HG02623 (cell line): ENCODE data around the gene PIWIL4.
"Not testable (repeated sequence)": the region's sequence is repeated elsewhere in the genome, so short reads cannot be mapped to it uniquely, and the experiment has no call there.

Source experiments
- ATAC-seq: cut with Tn5 transposase; IDR thresholded peaks from one replicate; pipeline ENCODE4 v1.9.1; 2021; ENCODE audit warnings: moderate library complexity; ENCODE audit not compliant: unreplicated experiment

PIWIL4 gene

GRCh38 chr11:94546886-94547285 is 20.3 kb upstream of the PIWIL4 start:
- ATAC-seq, result no peak

- no peak for ATAC-seq
Observed at GRCh38 chr11:94549146-94549545, 18.0 kb upstream of the PIWIL4 start.

GRCh38 chr11:94550513-94550912 is 16.7 kb upstream of the PIWIL4 start:
- no peak for ATAC-seq

GRCh38 chr11:94553938-94554337 is 13.2 kb upstream of the PIWIL4 start:
- no peak for ATAC-seq

GRCh38 chr11:94555752-94556329 is 11.3 kb upstream of the PIWIL4 start:
- not testable (repeated sequence) for ATAC-seq

- no peak for ATAC-seq
Observed at GRCh38 chr11:94557421-94557820, 9.7 kb upstream of the PIWIL4 start.

- ATAC-seq, result no peak
Observed at GRCh38 chr11:94557992-94558391, 9.2 kb upstream of the PIWIL4 start.

- ATAC-seq, result no peak
Observed at GRCh38 chr11:94558468-94558867, 8.7 kb upstream of the PIWIL4 start.

- ATAC-seq, result no peak
Observed at GRCh38 chr11:94558932-94559331, 8.2 kb upstream of the PIWIL4 start.

GRCh38 chr11:94559361-94559760 is 7.8 kb upstream of the PIWIL4 start:
- no peak for ATAC-seq

- ATAC-seq, result no peak
Observed at GRCh38 chr11:94560834-94561233, 6.3 kb upstream of the PIWIL4 start.

GRCh38 chr11:94563176-94563847 is 3.9 kb upstream of the PIWIL4 start:
- no peak for ATAC-seq

GRCh38 chr11:94563848-94564467 is 3.2 kb upstream of the PIWIL4 start:
- ATAC-seq, result no peak

GRCh38 chr11:94568200-94568599 is 1.0 kb downstream of the PIWIL4 start:
- ATAC-seq, result no peak

GRCh38 chr11:94568717-94569116 is 1.5 kb downstream of the PIWIL4 start:
- no peak for ATAC-seq

GRCh38 chr11:94572975-94573374 is 5.8 kb downstream of the PIWIL4 start:
- not testable (repeated sequence) for ATAC-seq

GRCh38 chr11:94574193-94574961 is 7.2 kb downstream of the PIWIL4 start:
- no peak for ATAC-seq

GRCh38 chr11:94576306-94576705 is 9.1 kb downstream of the PIWIL4 start:
- no peak for ATAC-seq

- ATAC-seq, result no peak
Observed at GRCh38 chr11:94577841-94578240, 10.7 kb downstream of the PIWIL4 start.

- ATAC-seq, result peak; percentile 45
Observed at GRCh38 chr11:94581926-94582325, 14.8 kb downstream of the PIWIL4 start.

- ATAC-seq, result no peak
Observed at GRCh38 chr11:94583213-94583865, 16.2 kb downstream of the PIWIL4 start.
